Smooth muscle cell of the coronary artery (primary cell): ENCODE measurements around the gene CRK. TPM values are rescaled to one million over a fixed set of nuclear protein-coding genes. Genes with fewer than 3 reads are reported as not detected.

Experiments
- total RNA-seq: library from RNA; depleted of rRNA; stranded (reverse); fragments of >200 nt; gene quantifications from 2 replicates; pipeline ENCODE4 v1.2.3, GENCODE V29; 2014; ENCODE audit warnings: low replicate concordance

The CRK gene
- total RNA-seq = 87.8 and 98.9 TPM in 2 replicates

GRCh38 chr17:1455797-1456599 is at the start of gene CRK:
CRK (minus strand) TSS chr17:1456232; CDS start chr17:1456117, 115 bp downstream.

GRCh38 chr17:1492249-1493206 is 36.5 kb upstream of the CRK start, which contains the start of gene MYO1C:
MYO1C (minus strand) TSS chr17:1492686; CDS start chr17:1492487, 199 bp downstream.

DNA sequence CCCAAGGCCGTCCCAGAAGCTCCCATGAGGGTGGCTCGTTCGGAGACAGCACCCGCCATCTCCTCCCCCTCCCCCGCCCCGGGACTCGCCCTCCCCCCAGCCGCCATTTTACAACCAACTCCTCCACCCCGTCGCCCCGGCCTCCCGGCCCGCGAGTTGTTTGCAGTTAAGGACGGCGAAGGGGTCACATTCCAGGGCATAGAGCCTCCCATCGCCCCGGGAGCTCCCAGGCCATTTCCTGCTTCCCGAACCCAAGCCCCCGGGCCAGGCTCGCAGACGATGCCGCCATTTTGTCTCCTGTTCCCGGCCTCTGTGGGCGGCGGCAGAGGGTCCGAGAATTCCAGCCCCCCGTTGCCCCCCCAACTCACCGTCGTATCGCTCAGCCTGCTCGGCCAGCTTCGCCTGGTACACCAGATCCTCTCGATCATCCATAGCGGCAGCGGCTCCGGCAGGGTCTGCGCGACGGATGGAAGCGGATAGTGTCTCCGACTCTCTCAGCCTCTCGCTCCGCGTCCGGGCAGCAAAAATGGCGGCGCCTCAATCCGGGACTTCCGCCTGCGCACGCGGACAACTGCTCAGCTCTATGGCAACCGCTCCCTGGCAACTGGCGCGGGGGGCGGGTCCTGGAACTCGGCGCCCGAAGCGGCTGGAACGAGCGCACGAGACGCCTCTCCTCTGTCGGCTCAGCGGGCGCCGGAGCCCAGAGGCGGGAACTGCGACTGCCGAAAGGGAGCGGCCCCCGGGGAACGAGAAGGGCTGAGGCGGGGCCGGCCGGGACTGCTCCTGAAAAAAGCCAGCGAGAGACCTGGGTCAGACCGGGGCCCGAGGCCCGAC is 56.1 kb downstream of the CRK start, which contains the start of gene YWHAE:
TSS of gene YWHAE (minus strand) at position 544 of the 834 bp plus-strand sequence. CDS start at position 432, 112 bp downstream.

Other genes with a start within 250 kb of the CRK start
- gene BHLHA9, start 185.8 kb downstream of the CRK start, total RNA-seq = not detected in 2 replicates
- gene TRARG1, start 176.6 kb downstream of the CRK start, total RNA-seq = not detected in 2 replicates
- gene YWHAE, start 56.0 kb downstream of the CRK start, total RNA-seq = 318 and 384 TPM in 2 replicates
- gene MYO1C, start 36.5 kb upstream of the CRK start, total RNA-seq = 170 and 286 TPM in 2 replicates
- gene INPP5K, start 60.4 kb upstream of the CRK start, total RNA-seq = 29.7 and 31.1 TPM in 2 replicates
- 14.6 and 23.2 TPM in 2 replicates for gene PITPNA, start 106.6 kb upstream of the CRK start, total RNA-seq
- gene SLC43A2, start 172.6 kb upstream of the CRK start, total RNA-seq = 7.8 and 16.5 TPM in 2 replicates
- gene SCARF1, start 189.5 kb upstream of the CRK start, total RNA-seq = 0.23 and 0.94 TPM in 2 replicates
- 6.2 and 6.8 TPM in 2 replicates for gene RILP, start 193.6 kb upstream of the CRK start, total RNA-seq
- gene PRPF8, start 228.6 kb upstream of the CRK start, total RNA-seq = 69.7 and 82.7 TPM in 2 replicates